DND-41 (cell line): ENCODE data around the gene IVNS1ABP.

Source experiments
- CTCF ChIP-seq: IDR thresholded peaks from 2 replicates; pipeline ENCODE4 v1.5.1; 2012; ENCODE audit warnings: borderline replicate concordance, low read length, moderate library complexity, mild to moderate bottlenecking; ENCODE audit not compliant: poor library complexity, severe bottlenecking; ENCODE audit errors: extremely low read depth
- EZH2 ChIP-seq: IDR thresholded peaks from 3 replicates; pipeline ENCODE4 v1.6.1; 2012; ENCODE audit warnings: borderline replicate concordance, low read depth, mild to moderate bottlenecking, moderate library complexity, low read length, inconsistent platforms; ENCODE audit not compliant: severe bottlenecking

DNA sequence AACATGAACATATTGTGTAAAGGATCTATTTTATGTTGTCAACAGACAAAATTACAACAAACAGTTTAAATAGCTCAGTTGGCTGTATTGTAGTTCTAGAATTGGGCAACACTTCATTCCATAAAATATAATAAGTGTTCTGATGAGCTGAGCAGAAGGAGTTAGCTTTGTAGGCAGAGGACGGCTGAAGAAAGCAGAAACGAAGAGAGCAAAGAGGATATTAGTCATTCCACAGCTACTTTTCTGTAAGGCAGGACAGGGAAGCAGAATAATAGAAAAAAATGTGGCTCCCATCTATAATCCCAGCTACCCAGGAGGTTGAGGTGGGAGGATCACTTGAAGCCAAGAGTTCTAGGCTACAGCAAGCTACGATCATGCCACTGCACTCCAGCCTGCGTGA, 20.2 kb upstream of the IVNS1ABP start:
- TF ChIP-seq EZH2 (no peak), CTCF (no peak)
